Chondrocyte (in vitro differentiated cells): ENCODE results near the gene SKAP1. TPM values are rescaled to one million over a fixed set of nuclear protein-coding genes. Genes with fewer than 3 reads are reported as not detected.

Experiments used
- DNase-seq: peaks from one replicate; pipeline ENCODE4 v3.0.0; 2021; ENCODE audit warnings: mixed read lengths, low spot score
- H3K27ac Mint-ChIP-seq: one replicate; pipeline ENCODE4 v1.8.0; 2021; ENCODE audit warnings: mild to moderate bottlenecking, moderate library complexity, mixed read lengths; ENCODE audit not compliant: unreplicated experiment
- H3K27me3 Mint-ChIP-seq: 2 replicates; pipeline ENCODE4 v1.8.0; 2021; ENCODE audit warnings: low read depth, mixed read lengths
- H3K36me3 Mint-ChIP-seq: 2 replicates; pipeline ENCODE4 v1.8.0; 2021; ENCODE audit warnings: low read depth, mixed read lengths
- H3K4me1 Mint-ChIP-seq: 2 replicates; pipeline ENCODE4 v1.8.0; 2021; ENCODE audit warnings: low read depth, mild to moderate bottlenecking, mixed read lengths
- H3K4me3 Mint-ChIP-seq: one replicate; pipeline ENCODE4 v1.8.0; 2021; ENCODE audit warnings: mild to moderate bottlenecking, moderate library complexity, mixed read lengths; ENCODE audit not compliant: unreplicated experiment
- H3K9me3 Mint-ChIP-seq: 2 replicates; pipeline ENCODE4 v1.8.0; 2021; ENCODE audit warnings: low read depth, mixed read lengths
- total RNA-seq: library from RNA; stranded (reverse); gene quantifications from 3 replicates; pipeline ENCODE4 v1.2.1, GENCODE V29; 2021
- TF ChIP-seq, protein P1 (sequence below): fragments of 200-600 bp; sonication (generic); IDR thresholded peaks from 2 replicates; pipeline ENCODE4 v1.5.0; 2021; ENCODE audit warnings: antibody characterized with exemption, mild to moderate bottlenecking, moderate library complexity

SKAP1 gene
- total RNA-seq, 1 donor from 2014 or later = not detected

DNA sequence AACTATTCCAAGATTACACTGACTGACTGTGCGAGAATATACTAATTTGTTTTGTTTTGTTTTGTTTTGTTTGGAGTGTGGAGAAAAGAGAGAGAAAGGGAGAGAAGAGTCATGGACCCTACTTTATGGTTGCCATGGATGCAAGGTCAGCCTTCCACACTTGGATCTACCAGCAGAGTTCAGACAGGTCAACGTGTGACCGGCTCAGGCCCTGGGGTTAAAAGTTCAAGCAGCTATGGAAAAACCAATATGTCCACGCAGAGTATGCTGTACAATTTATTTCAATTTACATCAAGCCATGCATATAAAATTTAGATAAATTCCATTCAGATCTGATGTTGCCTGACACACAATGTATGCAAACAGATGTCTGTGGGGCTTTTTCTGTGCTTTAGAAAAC is 122.8 kb downstream of the SKAP1 start:
- H3K27ac Mint-ChIP-seq = no peak overlapping the region
- H3K27me3 Mint-ChIP-seq = peaks cover 76% of the 10 kb centered on the region
- TF ChIP-seq, protein P1, sequence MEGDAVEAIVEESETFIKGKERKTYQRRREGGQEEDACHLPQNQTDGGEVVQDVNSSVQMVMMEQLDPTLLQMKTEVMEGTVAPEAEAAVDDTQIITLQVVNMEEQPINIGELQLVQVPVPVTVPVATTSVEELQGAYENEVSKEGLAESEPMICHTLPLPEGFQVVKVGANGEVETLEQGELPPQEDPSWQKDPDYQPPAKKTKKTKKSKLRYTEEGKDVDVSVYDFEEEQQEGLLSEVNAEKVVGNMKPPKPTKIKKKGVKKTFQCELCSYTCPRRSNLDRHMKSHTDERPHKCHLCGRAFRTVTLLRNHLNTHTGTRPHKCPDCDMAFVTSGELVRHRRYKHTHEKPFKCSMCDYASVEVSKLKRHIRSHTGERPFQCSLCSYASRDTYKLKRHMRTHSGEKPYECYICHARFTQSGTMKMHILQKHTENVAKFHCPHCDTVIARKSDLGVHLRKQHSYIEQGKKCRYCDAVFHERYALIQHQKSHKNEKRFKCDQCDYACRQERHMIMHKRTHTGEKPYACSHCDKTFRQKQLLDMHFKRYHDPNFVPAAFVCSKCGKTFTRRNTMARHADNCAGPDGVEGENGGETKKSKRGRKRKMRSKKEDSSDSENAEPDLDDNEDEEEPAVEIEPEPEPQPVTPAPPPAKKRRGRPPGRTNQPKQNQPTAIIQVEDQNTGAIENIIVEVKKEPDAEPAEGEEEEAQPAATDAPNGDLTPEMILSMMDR = no peak
- H3K4me1 Mint-ChIP-seq = no peaks in the 10 kb centered on the region
- H3K9me3 Mint-ChIP-seq = no peaks in the 10 kb centered on the region
- no peak for DNase-seq
- no peak overlapping the region for H3K4me3 Mint-ChIP-seq
- H3K36me3 Mint-ChIP-seq = no peaks in the 10 kb centered on the region

DNA sequence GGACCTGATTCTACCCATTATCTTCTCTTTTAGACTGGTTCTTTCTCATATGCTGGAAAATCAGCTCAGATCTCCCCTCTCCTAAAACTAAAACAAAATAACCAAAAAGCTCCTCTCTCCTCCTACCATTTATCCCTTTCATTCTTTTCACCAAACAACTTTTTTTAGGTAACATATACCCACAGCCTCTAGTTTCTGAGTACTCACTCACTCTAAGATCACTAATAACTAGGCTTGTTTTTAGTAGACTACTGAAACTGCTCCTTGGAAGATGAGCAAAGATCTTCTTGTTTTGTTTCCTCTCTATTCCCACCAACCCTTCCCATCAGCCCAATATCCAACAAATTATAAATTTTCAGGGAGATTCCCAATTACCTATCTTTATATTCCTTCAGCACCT is 129.0 kb downstream of the SKAP1 start:
- Mint-ChIP-seq H3K27ac (no peak overlapping the region), H3K9me3 (no peaks in the 10 kb centered on the region), H3K36me3 (no peaks in the 10 kb centered on the region), H3K4me3 (no peak overlapping the region), H3K27me3 (peaks cover 68% of the 10 kb centered on the region), H3K4me1 (no peaks in the 10 kb centered on the region)
- TF ChIP-seq, protein P1 = no peak
- no peak for DNase-seq

DNA sequence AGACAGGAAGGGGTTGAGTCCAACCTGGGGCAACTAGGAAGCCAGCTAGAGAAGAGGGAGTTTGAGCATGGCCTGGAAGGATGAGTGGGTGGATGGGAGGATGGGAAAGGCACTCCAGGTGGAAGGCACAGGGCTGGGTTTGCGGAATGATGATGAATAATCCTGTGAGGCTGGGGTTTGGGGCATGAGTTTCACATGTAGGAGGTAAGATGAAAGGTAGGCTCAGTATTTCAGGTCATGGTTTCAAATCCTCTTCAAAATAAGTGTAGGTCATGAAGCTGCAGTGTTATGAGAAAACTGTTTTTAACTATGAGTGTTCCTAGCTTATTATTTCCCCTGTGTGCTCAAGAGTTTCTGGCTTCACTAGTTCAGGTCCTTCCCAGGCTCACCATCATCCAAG is 130.3 kb downstream of the SKAP1 start:
- no peaks in the 10 kb centered on the region for H3K9me3 Mint-ChIP-seq
- H3K27me3 Mint-ChIP-seq = peaks cover 63% of the 10 kb centered on the region
- DNase-seq = no peak
- H3K4me1 Mint-ChIP-seq = no peaks in the 10 kb centered on the region
- H3K27ac Mint-ChIP-seq = no peak overlapping the region
- TF ChIP-seq, protein P1 = no peak
- H3K4me3 Mint-ChIP-seq = no peak overlapping the region
- H3K36me3 Mint-ChIP-seq = no peaks in the 10 kb centered on the region

DNA sequence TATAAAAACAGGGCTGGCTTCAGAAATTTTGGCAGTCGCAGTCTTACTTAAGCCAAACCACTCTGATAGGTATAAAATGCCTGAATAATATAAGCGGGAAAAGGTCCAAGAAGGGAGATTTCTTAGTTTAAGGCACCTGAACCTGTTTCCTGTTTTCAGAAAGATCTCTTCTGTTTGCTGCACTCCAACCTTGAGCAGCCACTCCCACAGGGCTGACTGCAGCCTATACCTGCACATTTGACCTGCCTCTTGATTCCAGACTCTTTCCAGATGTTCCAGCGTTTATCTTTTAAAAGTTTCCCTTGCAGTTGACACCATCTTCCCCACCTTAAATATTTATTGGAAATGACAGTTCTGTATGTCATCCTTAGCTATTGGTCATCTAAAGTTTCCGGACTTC is 132.2 kb downstream of the SKAP1 start:
- no peak for DNase-seq
- Mint-ChIP-seq H3K27me3 (peaks cover 64% of the 10 kb centered on the region), H3K4me3 (no peak overlapping the region), H3K36me3 (no peaks in the 10 kb centered on the region), H3K4me1 (no peaks in the 10 kb centered on the region), H3K27ac (no peak overlapping the region), H3K9me3 (no peaks in the 10 kb centered on the region)
- TF ChIP-seq, protein P1 = no peak

DNA sequence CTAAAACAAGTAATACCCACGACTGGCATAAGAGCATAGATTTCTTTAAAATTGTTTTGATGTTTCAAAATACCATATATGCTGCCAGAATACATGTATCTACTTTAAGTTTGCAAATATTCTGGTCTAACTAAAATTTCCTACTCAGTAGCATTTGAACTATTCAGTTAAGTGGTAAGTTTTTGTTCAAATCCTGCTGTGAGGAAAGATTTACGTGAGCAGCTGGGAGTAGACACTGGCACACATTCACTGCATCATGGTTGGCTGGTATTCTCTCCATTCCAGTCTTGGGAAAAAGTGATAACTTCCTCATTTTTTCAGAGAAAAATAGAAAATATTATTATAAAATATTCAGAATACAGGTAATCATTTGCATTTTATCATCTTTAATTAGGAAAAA is 133.6 kb downstream of the SKAP1 start:
- Mint-ChIP-seq H3K27ac (no peak overlapping the region), H3K27me3 (peaks cover 68% of the 10 kb centered on the region), H3K9me3 (no peaks in the 10 kb centered on the region), H3K4me3 (no peak overlapping the region), H3K36me3 (no peaks in the 10 kb centered on the region), H3K4me1 (no peaks in the 10 kb centered on the region)
- no peak for DNase-seq
- TF ChIP-seq, protein P1 = no peak
